Measurements from ENCODE around the gene SND1. TPM values are rescaled to one million over a fixed set of nuclear protein-coding genes. Genes with fewer than 3 reads are reported as not detected.

SND1 gene
- total and polyA plus RNA-seq, 2 of the 4 experiments (the other 2 are of a cell fraction): 154 to 294 TPM

- no TSS peak for BruUV-seq (replicated peaks)
- Histone ChIP-seq H2AK5ac (ENCODE audit: low read depth, low read length) (no peak overlapping the region), H4K5ac (ENCODE audit: low read depth, low read length) (no peak overlapping the region), H3K9me3 (ENCODE audit: control insufficient read depth, insufficient read depth, low read length) (no peaks in the 10 kb centered on the region), H3K9me1 (ENCODE audit: insufficient read depth, low read length) (peaks cover 53% of the 10 kb centered on the region), H3K14ac (replicated peaks; ENCODE audit: low read depth, low read length) (no peak overlapping the region), H3K27me3 (ENCODE audit: control insufficient read depth, insufficient read depth, low read length) (no peaks in the 10 kb centered on the region), H4K8ac (ENCODE audit: low read depth in 2 of 2, low read length in 2 of 2) (no peak overlapping the region), H2AFZ (replicated peaks; ENCODE audit: low read length, poor library complexity) (no peak overlapping the region), H3K36me3 (ENCODE audit: control insufficient read depth, insufficient read depth, low read length) (no peaks in the 10 kb centered on the region; the same call in 1 of the 2 replicates), H2BK20ac (ENCODE audit: low read depth, low read length) (no peak overlapping the region), H3K18ac (ENCODE audit: low read depth, low read length) (no peak overlapping the region), H3K56ac (ENCODE audit: extremely low read depth, insufficient read depth, low read length) (no peak overlapping the region), H4K20me1 (ENCODE audit: insufficient read depth, low read length) (peaks cover 34% of the 10 kb centered on the region), H4K91ac (ENCODE audit: insufficient read depth, low read depth, low read length) (no peak overlapping the region), H3K79me1 (ENCODE audit: low read depth in 1 of 2, low read length in 2 of 2) (peaks cover 21 to 71% of the 10 kb centered on the region in 2 experiments), H2BK120ac (ENCODE audit: low read depth, low read length) (no peak overlapping the region), H3K9ac (ENCODE audit: low read depth, low read length) (no peak overlapping the region), H3K4ac (ENCODE audit: low read depth, low read length) (no peak overlapping the region), H3K27ac (ENCODE audit: insufficient read depth, low read length) (no peak overlapping the region), H2AK9ac (replicated peaks; ENCODE audit: low read depth, low read length, poor library complexity) (no peak overlapping the region), H2BK5ac (ENCODE audit: low read depth, low read length, poor library complexity, severe bottlenecking) (no peak overlapping the region), H2BK15ac (ENCODE audit: low read depth, low read length) (no peak overlapping the region), H3K4me3 (ENCODE audit: insufficient read depth, low read depth, low read length) (no peak overlapping the region), H3K23ac (ENCODE audit: low read depth, low read length) (no peak overlapping the region), H3K4me1 (ENCODE audit: control insufficient read depth, insufficient read depth, low read length) (peaks cover 24% of the 10 kb centered on the region), H3K4me2 (ENCODE audit: low read depth, low read length) (no peak overlapping the region)
- CTCF ChIA-PET: no interaction called here
- TF ChIP-seq MAZ (IDR thresholded peaks at IDR 0.05; ENCODE audit: borderline replicate concordance, low read depth, low read length): no peak
- TF ChIP-seq FOS (IDR thresholded peaks at IDR 0.05; ENCODE audit: low read depth, low read length): no peak
- TF ChIP-seq ELK1 (IDR thresholded peaks at IDR 0.05; ENCODE audit: borderline replicate concordance, low read depth, low read length): no peak
- no peak for TF ChIP-seq BHLHE40 (IDR thresholded peaks at IDR 0.05; ENCODE audit: low read depth, low read length)
- TF ChIP-seq CHD1 (IDR thresholded peaks at IDR 0.05; ENCODE audit: low read depth, low read length): no peak
- TF ChIP-seq MAFK (IDR thresholded peaks at IDR 0.05; ENCODE audit: low read depth, low read length): no peak
- TF ChIP-seq SMC3 (IDR thresholded peaks at IDR 0.05; ENCODE audit: low read depth, low read length): no peak
- TF ChIP-seq RAD21 (IDR thresholded peaks at IDR 0.05; ENCODE audit: low read length): no peak
- TF ChIP-seq RCOR1 (IDR thresholded peaks at IDR 0.05; ENCODE audit: insufficient replicate concordance, low read length): no peak
- TF ChIP-seq MXI1 (IDR thresholded peaks at IDR 0.05; ENCODE audit: borderline replicate concordance, low read depth, low read length): no peak
- no peak for TF ChIP-seq POLR2A (IDR thresholded peaks at IDR 0.05; ENCODE audit: low read depth, low read length)
- no peak for TF ChIP-seq RFX5 (IDR thresholded peaks at IDR 0.05; ENCODE audit: low read depth, low read length)
- no peak for TF ChIP-seq CTCF (conservative IDR thresholded peaks at IDR 0.05; ENCODE audit: low read depth, low read length)
- dilution Hi-C loops (cut with HindIII; ENCODE audit: low sequenced_read_pairs, unreplicated experiment): no loop called here
- 38% methylated on average over 2 of the region's 7 CpGs; no CpG with 5 or more reads in 1 of the 2 experiments for WGBS, 2 experiments (ENCODE audit: extremely low coverage in 2 of 2, insufficient read length in 1 of 2)
- POLR2A ChIA-PET (ENCODE audit: unreplicated experiment): no interaction called here
- in situ Hi-C loops (cut with MboI; ENCODE audit: low sequenced_read_pairs): loop anchor here (25.0 kb wide), 1 partner anchor 347 kb away; no protein-coding TSS in a partner anchor
- intact Hi-C loops (cut with micrococcal nuclease): no loop called here
- no peak for ATAC-seq (ENCODE audit: low read depth)
- no peak for DNase-seq
Measured at GRCh38 chr7:128059143-128059988, 407.4 kb downstream of the SND1 start.
